Tibial artery (tissue), 4 donors: ENCODE results near the gene SPHK2.

Experiments
- DNase-seq, 2 donors: peaks; one replicate each; pipeline ENCODE4 v3.0.0-alpha.2; 2019
- H3K27ac ChIP-seq, 2 donors: fragments of 200-600 bp; sonication (generic) in 1 of 2; 1 replicate in 1 of 2; 2 replicates in 1 of 2; pipeline ENCODE4 v1.5.1; 2018 to 2019; ENCODE audit warnings: mild to moderate bottlenecking in 1 of 2
- H3K27me3 ChIP-seq, 2 donors: fragments of 200-600 bp; sonication (generic) in 1 of 2; one replicate each; pipeline versions ENCODE4 v1.5.1 to v1.6.0; 2016 to 2019
- H3K36me3 ChIP-seq, 3 donors: fragments of 200-600 bp; sonication (generic) in 2 of 3; one replicate each; pipeline ENCODE4 v1.5.1; 2016 to 2019; ENCODE audit warnings: mild to moderate bottlenecking in 2 of 3
- H3K4me1 ChIP-seq, 4 donors: fragments of 200-600 bp; sonication (generic) in 2 of 4; 1 replicate in 3 of 4; 2 replicates in 1 of 4; pipeline ENCODE4 v1.5.1; 2016 to 2019
- H3K4me3 ChIP-seq, 2 donors: fragments of 200-600 bp; sonication (generic) in 1 of 2; 1 replicate in 1 of 2; 2 replicates in 1 of 2; pipeline ENCODE4 v1.5.1; 2018 to 2019; ENCODE audit warnings: mild to moderate bottlenecking in 2 of 2
- H3K9me3 ChIP-seq, 3 donors: fragments of 200-600 bp; sonication (generic) in 1 of 3; one replicate each; pipeline ENCODE4 v1.5.1; 2016 to 2019
- intact Hi-C: fragments of 100-400 bp; cut with DNase I; formaldehyde crosslinking; loops from one replicate; pipeline ENCODE4 v1.15.0; 2023; ENCODE audit warnings: low total_unique reads
- TF ChIP-seq, protein P1 (sequence below), 2 experiments: fragments of 200-600 bp in 1 of 2; fragments of 450-650 bp in 1 of 2; IDR thresholded peaks; one replicate each; pipeline ENCODE4 v1.5.1; 2017 to 2019; ENCODE audit warnings: antibody characterized with exemption in 2 of 2, mild to moderate bottlenecking in 1 of 2, moderate library complexity in 1 of 2

SPHK2 gene

DNA sequence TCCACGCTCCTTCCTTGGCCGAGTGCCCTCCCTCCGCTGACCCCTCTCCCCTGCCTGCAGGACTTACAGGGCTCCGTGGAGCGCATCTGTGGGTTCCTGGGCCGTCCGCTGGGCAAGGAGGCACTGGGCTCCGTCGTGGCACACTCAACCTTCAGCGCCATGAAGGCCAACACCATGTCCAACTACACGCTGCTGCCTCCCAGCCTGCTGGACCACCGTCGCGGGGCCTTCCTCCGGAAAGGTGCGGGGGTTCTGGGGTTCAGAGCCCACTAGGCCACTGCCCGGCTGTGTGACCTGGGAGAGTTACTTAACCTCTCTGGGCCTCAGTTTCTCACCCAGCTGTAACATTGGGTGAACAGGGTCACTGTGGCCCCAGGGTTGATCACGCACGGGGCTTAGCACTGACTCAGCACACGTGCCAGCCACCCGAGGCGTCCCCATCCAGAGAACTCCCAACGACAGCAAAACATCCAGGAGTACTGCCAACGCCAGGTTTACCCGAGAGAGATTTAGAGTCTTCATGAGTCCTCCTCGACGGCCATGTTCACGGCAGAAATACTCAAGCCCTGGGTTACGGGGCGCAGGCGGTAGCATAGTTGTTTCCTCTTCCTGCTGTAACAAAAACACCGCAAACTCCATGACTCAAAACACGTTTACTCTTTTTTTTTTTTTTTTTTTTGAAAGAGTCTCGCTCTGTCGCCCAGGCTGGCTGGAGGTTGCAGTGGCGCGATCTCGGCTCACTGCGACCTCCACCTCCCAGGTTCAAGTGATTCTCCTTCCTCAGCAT, 22.4 kb upstream of the SPHK2 start:
- Histone ChIP-seq H3K9me3 (no peaks in the 10 kb centered on the region), H3K27ac (no peak overlapping the region), H3K4me1 (no peaks in the 10 kb centered on the region), H3K36me3 (no peaks in the 10 kb centered on the region), H3K27me3 (peaks cover 0 to 50% of the 10 kb centered on the region in 2 donors), H3K4me3 (no peak overlapping the region)
- TF ChIP-seq, protein P1, sequence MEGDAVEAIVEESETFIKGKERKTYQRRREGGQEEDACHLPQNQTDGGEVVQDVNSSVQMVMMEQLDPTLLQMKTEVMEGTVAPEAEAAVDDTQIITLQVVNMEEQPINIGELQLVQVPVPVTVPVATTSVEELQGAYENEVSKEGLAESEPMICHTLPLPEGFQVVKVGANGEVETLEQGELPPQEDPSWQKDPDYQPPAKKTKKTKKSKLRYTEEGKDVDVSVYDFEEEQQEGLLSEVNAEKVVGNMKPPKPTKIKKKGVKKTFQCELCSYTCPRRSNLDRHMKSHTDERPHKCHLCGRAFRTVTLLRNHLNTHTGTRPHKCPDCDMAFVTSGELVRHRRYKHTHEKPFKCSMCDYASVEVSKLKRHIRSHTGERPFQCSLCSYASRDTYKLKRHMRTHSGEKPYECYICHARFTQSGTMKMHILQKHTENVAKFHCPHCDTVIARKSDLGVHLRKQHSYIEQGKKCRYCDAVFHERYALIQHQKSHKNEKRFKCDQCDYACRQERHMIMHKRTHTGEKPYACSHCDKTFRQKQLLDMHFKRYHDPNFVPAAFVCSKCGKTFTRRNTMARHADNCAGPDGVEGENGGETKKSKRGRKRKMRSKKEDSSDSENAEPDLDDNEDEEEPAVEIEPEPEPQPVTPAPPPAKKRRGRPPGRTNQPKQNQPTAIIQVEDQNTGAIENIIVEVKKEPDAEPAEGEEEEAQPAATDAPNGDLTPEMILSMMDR (IDR thresholded peaks at IDR 0.05), result no peak
- no peak for DNase-seq
- intact Hi-C loops, result no loop called here

DNA sequence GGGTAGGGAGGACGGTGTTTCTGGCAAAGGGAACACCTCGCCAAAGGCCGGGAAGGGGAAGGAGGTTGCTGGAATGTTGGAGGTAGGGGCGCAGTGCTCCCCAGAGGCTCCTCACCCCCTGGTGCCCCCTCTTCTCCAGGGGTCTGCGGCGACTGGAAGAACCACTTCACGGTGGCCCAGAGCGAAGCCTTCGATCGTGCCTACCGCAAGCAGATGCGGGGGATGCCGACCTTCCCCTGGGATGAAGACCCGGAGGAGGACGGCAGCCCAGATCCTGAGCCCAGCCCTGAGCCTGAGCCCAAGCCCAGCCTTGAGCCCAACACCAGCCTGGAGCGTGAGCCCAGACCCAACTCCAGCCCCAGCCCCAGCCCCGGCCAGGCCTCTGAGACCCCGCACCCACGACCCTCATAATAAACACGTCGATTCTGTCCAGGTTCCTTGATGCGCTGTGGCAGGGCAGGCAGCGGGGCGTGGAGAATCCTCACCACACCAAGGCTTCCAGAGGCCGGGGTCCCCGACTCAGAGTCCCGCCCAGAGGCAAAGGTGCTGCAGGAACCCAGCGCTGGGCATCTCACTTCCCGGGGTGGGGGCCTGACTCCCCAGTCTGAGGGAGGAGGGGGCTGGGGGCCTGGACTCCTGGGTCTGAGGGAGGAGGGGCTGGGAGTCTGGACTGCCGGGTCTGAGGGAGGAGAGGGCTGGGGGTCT, 20.2 kb upstream of the SPHK2 start:
- intact Hi-C loops, result no loop called here

DNA sequence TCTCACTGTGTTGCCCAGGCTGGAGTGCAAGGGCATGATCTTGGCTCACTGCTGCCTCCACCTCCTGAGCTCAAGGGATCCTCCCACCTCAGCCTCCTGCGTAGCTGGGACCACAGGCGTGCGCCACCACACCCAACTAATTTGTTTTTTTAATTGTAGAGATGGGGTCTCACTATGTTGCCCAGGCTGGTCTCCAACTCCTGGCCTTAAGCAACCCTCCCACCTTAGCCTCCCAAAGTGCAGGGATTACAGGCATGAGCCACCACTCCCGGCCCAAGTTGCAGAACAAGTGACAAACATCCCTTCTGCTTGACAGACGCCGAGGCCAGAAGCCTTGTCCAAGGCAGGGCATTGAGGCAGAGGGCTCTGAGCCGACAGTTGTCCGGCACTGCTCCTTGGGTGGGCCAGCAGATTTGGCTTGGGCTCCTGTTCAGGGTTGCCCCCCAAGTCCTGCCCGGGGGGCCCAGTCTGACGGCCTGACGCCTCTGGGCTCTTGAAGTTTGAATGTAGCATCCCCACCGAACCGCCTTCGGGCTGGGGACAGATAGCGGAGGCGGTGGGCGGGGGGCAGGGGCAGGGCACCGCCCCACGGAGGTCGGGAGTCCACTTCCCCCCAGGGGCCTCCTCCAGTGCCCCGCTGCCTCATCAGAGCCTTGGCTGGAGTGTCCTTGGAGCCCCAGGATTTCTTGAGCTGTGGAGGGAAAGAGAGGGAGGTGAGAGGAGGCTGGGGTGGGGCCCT, 18.5 kb upstream of the SPHK2 start:
- Histone ChIP-seq H3K4me1 (no peaks in the 10 kb centered on the region), H3K27ac (no peak overlapping the region), H3K27me3 (peaks cover 0 to 50% of the 10 kb centered on the region in 2 donors), H3K36me3 (no peaks in the 10 kb centered on the region), H3K4me3 (no peak overlapping the region), H3K9me3 (no peaks in the 10 kb centered on the region)
- TF ChIP-seq, protein P1 (IDR thresholded peaks at IDR 0.05), result no peak
- intact Hi-C loops, result no loop called here
- no peak for DNase-seq

More for the DNA sequence above, 20.2 kb upstream of the SPHK2 start:
- Histone ChIP-seq H3K4me1 (no peaks in the 10 kb centered on the region), H3K27me3 (peaks cover 0 to 50% of the 10 kb centered on the region in 2 donors), H3K4me3 (no peak overlapping the region), H3K36me3 (no peaks in the 10 kb centered on the region), H3K9me3 (no peaks in the 10 kb centered on the region), H3K27ac (no peak overlapping the region)
- no peak for DNase-seq
- TF ChIP-seq, protein P1 (IDR thresholded peaks at IDR 0.05), result no peak

DNA sequence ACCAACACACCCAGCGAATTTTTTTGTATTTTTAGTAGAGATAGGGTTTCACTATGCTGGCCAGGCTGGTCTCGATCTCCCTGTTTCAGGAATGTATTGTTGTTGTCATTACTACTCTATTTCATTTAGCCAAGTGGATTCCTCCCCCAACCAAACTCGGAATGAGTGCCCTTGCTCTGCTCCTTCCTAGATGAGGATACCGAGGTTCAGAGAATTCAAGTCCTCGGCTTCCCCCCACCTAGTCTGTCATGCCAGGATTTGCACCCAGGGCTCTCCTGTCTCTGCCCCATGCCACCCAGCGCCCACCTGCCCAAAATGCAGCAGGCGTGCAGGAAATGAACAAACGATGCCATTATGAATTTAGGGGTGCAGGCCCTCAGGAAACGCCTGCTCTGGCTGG, 16.3 kb upstream of the SPHK2 start:
- Histone ChIP-seq H3K4me3 (no peak overlapping the region), H3K4me1 (no peaks in the 10 kb centered on the region), H3K9me3 (no peaks in the 10 kb centered on the region), H3K36me3 (no peaks in the 10 kb centered on the region), H3K27ac (no peak overlapping the region), H3K27me3 (peaks cover 0 to 34% of the 10 kb centered on the region in 2 donors)
- TF ChIP-seq, protein P1 (IDR thresholded peaks at IDR 0.05), result no peak
- intact Hi-C loops, result no loop called here
- no peak for DNase-seq

DNA sequence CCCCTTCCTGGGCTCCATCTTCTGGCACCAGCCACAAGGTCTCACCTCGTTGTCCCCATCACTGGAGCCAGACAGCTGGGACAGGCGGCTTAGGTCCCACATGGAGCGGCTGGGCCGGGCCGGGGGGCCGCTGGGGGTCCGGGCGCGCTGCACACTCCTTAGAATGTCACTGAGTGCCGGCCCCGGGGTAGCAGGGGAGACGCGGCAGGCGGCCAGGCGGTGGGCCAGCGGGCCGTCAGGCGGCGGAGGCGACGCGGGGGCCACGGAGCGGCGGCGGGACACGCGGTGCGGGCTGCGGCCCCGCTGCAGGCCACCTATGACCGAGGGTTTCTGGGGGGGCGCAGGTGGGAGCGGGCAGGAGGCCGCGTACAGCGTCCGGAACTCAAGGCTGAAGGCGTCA, 15.9 kb upstream of the SPHK2 start:
- H3K27ac ChIP-seq, result no peak overlapping the region
- DNase-seq, result no peak
- H3K36me3 ChIP-seq, result no peaks in the 10 kb centered on the region
- H3K9me3 ChIP-seq, result no peaks in the 10 kb centered on the region
- H3K4me1 ChIP-seq, result no peaks in the 10 kb centered on the region
- H3K27me3 ChIP-seq, result peaks cover 0 to 29% of the 10 kb centered on the region in 2 donors
- TF ChIP-seq, protein P1 (IDR thresholded peaks at IDR 0.05), result no peak
- intact Hi-C loops, result no loop called here
- H3K4me3 ChIP-seq, result no peak overlapping the region
